MM.1S (cell line): Measurements from ENCODE around the gene ABCA2.
A peak's percentile ranks its signal among the peaks of the same experiment; 100 is the strongest.

ENCODE experiments used
- DNase-seq: peaks from one replicate; pipeline ENCODE4 v3.0.0-alpha.2; 2015
- H2AFZ ChIP-seq: fragments of 300-600 bp; sonication (generic); 2 replicates; pipeline ENCODE4 v1.6.0; 2016; ENCODE audit warnings: antibody characterized with exemption, low read length
- H3F3A ChIP-seq: fragments of 300-600 bp; sonication (generic); 2 replicates; pipeline ENCODE4 v1.6.1; 2016; ENCODE audit warnings: mild to moderate bottlenecking, antibody characterized with exemption, low read length, moderate library complexity, mixed read lengths; ENCODE audit not compliant: insufficient read depth
- H3K27ac ChIP-seq: fragments of 300-600 bp; sonication (generic); 2 replicates; pipeline ENCODE4 v1.5.1; 2016; ENCODE audit warnings: mild to moderate bottlenecking, low read length
- H3K27me3 ChIP-seq: fragments of 300-600 bp; sonication (generic); replicated peaks from 2 replicates; pipeline ENCODE4 v1.6.0; 2016; ENCODE audit warnings: low read length; ENCODE audit not compliant: insufficient read depth
- H3K36me3 ChIP-seq: fragments of 300-600 bp; sonication (generic); replicated peaks from 2 replicates; pipeline ENCODE4 v1.6.1; 2016; ENCODE audit warnings: mild to moderate bottlenecking, low read length, mixed read lengths; ENCODE audit not compliant: insufficient read depth
- H3K4me1 ChIP-seq: fragments of 300-600 bp; sonication (generic); 2 replicates; pipeline ENCODE4 v1.6.1; 2016; ENCODE audit warnings: low read length, mixed read lengths
- H3K4me2 ChIP-seq: fragments of 300-600 bp; sonication (generic); 2 replicates; pipeline ENCODE4 v1.6.0; 2016; ENCODE audit warnings: low read depth, low read length
- H3K4me3 ChIP-seq: fragments of 300-600 bp; sonication (generic); 2 replicates; pipeline ENCODE4 v1.5.1; 2016; ENCODE audit warnings: low read length, mixed read lengths
- H3K79me2 ChIP-seq: fragments of 300-600 bp; sonication (generic); 2 replicates; pipeline ENCODE4 v1.6.1; 2016; ENCODE audit warnings: mixed run types, low read length, mixed read lengths
- H3K9ac ChIP-seq: fragments of 300-600 bp; sonication (generic); 2 replicates; pipeline ENCODE4 v1.6.1; 2016; ENCODE audit warnings: low read length, mixed read lengths
- H3K9me2 ChIP-seq: fragments of 300-600 bp; sonication (generic); replicated peaks from 2 replicates; pipeline ENCODE4 v1.6.1; 2016; ENCODE audit warnings: mild to moderate bottlenecking, low read length, mixed read lengths; ENCODE audit not compliant: insufficient read depth
- H3K9me3 ChIP-seq: fragments of 300-600 bp; sonication (generic); replicated peaks from 2 replicates; pipeline ENCODE4 v1.6.1; 2016; ENCODE audit warnings: mild to moderate bottlenecking, low read length, mixed read lengths; ENCODE audit not compliant: insufficient read depth
- H4K20me1 ChIP-seq: fragments of 300-600 bp; sonication (generic); 2 replicates; pipeline ENCODE4 v1.6.1; 2016; ENCODE audit warnings: mild to moderate bottlenecking, low read length, moderate library complexity, mixed read lengths; ENCODE audit not compliant: insufficient read depth
- CTCF ChIP-seq: fragments of 300-600 bp; sonication (generic); IDR thresholded peaks from 2 replicates; pipeline ENCODE4 v1.5.1; 2016; ENCODE audit warnings: antibody characterized with exemption, low read length, mixed read lengths
- EZH2 ChIP-seq: fragments of 300-600 bp; sonication (generic); optimal IDR thresholded peaks from 2 replicates; pipeline ENCODE3; 2017; ENCODE audit warnings: low read depth, mild to moderate bottlenecking, antibody characterized with exemption, low read length, mixed read lengths
- EZH2phosphoT487 ChIP-seq: fragments of 300-600 bp; sonication (generic); IDR thresholded peaks from 2 replicates; pipeline ENCODE4 v1.6.1; 2018; ENCODE audit warnings: antibody characterized with exemption, low read length

Gene ABCA2

GRCh38 chr9:136969150-136969549, 58.9 kb downstream of the ABCA2 start:
- peaks cover 76% of the 10 kb centered on the region for H3K27me3 ChIP-seq
- H3K9me3 ChIP-seq, result no peaks in the 10 kb centered on the region
- H4K20me1 ChIP-seq, result no peaks in the 10 kb centered on the region
- no peaks in the 10 kb centered on the region for H3K36me3 ChIP-seq
- H3K4me2 ChIP-seq, result no peak overlapping the region
- H3K9ac ChIP-seq, result no peak overlapping the region
- no peaks in the 10 kb centered on the region for H3F3A ChIP-seq
- H3K79me2 ChIP-seq, result no peaks in the 10 kb centered on the region
- no peaks in the 10 kb centered on the region for H3K4me1 ChIP-seq
- H3K4me3 ChIP-seq, result no peak overlapping the region
- H3K9me2 ChIP-seq, result no peaks in the 10 kb centered on the region
- no peak for DNase-seq
- no peak for TF ChIP-seq EZH2
- TF ChIP-seq CTCF, result no peak
- TF ChIP-seq EZH2phosphoT487, result no peak
- no peak overlapping the region for H3K27ac ChIP-seq
- no peak overlapping the region for H2AFZ ChIP-seq

GRCh38 chr9:136968333-136969127, 59.5 kb downstream of the ABCA2 start:
- Histone ChIP-seq H3K9ac (no peak overlapping the region), H3K4me2 (no peak overlapping the region), H3K4me1 (no peaks in the 10 kb centered on the region), H3K27ac (no peak overlapping the region), H3F3A (no peaks in the 10 kb centered on the region), H2AFZ (no peak overlapping the region), H3K9me3 (no peaks in the 10 kb centered on the region), H3K27me3 (peaks cover 72% of the 10 kb centered on the region), H3K9me2 (no peaks in the 10 kb centered on the region), H3K4me3 (no peak overlapping the region), H3K79me2 (no peaks in the 10 kb centered on the region), H3K36me3 (no peaks in the 10 kb centered on the region), H4K20me1 (no peaks in the 10 kb centered on the region)
- DNase-seq, result no peak
- TF ChIP-seq EZH2 (no peak), EZH2phosphoT487 (no peak), CTCF (no peak)

DNA sequence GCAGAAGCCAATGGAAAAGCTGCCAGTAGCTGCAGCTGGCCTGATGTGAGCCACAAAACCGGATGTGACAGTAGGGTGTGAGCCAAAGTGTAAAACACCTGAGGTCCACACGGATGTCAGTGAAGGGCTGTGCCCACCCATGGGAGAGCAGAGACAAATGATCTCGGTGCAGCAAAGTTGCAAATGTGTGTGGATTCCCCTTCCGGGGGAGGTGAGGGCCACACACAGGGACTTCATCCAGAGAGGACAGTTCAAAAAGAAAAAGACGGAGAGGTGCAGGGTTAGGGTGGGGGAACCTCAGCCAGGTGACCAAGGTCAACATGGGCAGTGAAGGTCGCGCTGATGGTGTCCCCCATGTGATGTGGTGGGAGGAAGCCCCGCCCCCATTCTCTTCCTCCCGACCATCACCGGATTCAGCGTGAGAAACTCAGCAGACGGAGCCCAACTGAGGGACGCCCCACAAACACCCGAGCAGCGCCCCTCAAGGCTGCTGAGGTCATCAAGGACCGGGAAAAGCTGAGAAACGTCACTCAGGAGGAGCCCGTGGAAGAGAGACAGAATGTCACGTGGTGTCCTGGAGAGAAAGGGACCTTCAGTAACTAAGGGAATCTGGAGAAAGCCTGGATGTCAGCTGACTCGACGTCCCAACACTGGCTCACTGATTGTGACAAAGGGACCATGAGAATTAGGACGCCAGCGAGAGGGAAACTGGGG, 62.1 kb downstream of the ABCA2 start:
- no peaks in the 10 kb centered on the region for H3K9me3 ChIP-seq

More for the DNA sequence above, 62.1 kb downstream of the ABCA2 start:
- TF ChIP-seq CTCF, result no peak
- TF ChIP-seq EZH2phosphoT487, result no peak
- Histone ChIP-seq H3K4me2 (no peak overlapping the region), H3K9me2 (no peaks in the 10 kb centered on the region), H3K27me3 (peaks cover 72% of the 10 kb centered on the region), H3K36me3 (no peaks in the 10 kb centered on the region), H3K27ac (no peak overlapping the region), H3K79me2 (no peaks in the 10 kb centered on the region), H2AFZ (no peak overlapping the region), H3K4me1 (no peaks in the 10 kb centered on the region), H3K4me3 (no peak overlapping the region), H3F3A (no peaks in the 10 kb centered on the region), H4K20me1 (no peaks in the 10 kb centered on the region), H3K9ac (no peak overlapping the region)
- peak; percentile 21 for DNase-seq
